OCI-LY1 (cell line): ENCODE measurements around the gene SH3RF3.

ENCODE experiments used
- H2AFZ ChIP-seq: fragments of 200-600 bp; sonication (generic), shearing (Covaris generic); 2 replicates; pipeline ENCODE4 v1.6.0; 2014; ENCODE audit warnings: antibody characterized with exemption, mild to moderate bottlenecking, low read length
- H3F3A ChIP-seq: fragments of 200-600 bp; sonication (generic), shearing (Covaris generic); 2 replicates; pipeline ENCODE4 v1.6.0; 2014; ENCODE audit warnings: mild to moderate bottlenecking, antibody characterized with exemption, low read length, moderate library complexity; ENCODE audit not compliant: insufficient read depth
- H3K27ac ChIP-seq: fragments of 200-600 bp; sonication (generic); 2 replicates; pipeline ENCODE4 v1.5.1; 2014; ENCODE audit warnings: low read length, mixed run types, mild to moderate bottlenecking, low read depth; ENCODE audit not compliant: poor library complexity, severe bottlenecking
- H3K27me3 ChIP-seq: fragments of 200-600 bp; sonication (generic); 2 replicates; pipeline ENCODE4 v1.6.0; 2014; ENCODE audit warnings: antibody characterized with exemption, mild to moderate bottlenecking, low read length, moderate library complexity; ENCODE audit not compliant: insufficient read depth
- H3K36me3 ChIP-seq: fragments of 200-600 bp; sonication (generic); 2 replicates; pipeline ENCODE4 v1.6.1; 2014; ENCODE audit warnings: mild to moderate bottlenecking, antibody characterized with exemption, low read length, moderate library complexity, mixed read lengths; ENCODE audit not compliant: insufficient read depth
- H3K4me1 ChIP-seq: fragments of 200-600 bp; sonication (generic); 2 replicates; pipeline ENCODE4 v1.5.1; 2014; ENCODE audit warnings: mild to moderate bottlenecking, low read length, moderate library complexity; ENCODE audit not compliant: insufficient read depth, severe bottlenecking
- H3K4me2 ChIP-seq: fragments of 200-600 bp; sonication (generic), shearing (Covaris generic); 2 replicates; pipeline ENCODE4 v1.6.1; 2014; ENCODE audit warnings: low read length
- H3K4me3 ChIP-seq: fragments of 200-600 bp; sonication (generic); 2 replicates; pipeline ENCODE4 v1.5.1; 2014; ENCODE audit warnings: low read length, low read depth, mild to moderate bottlenecking, mixed read lengths; ENCODE audit not compliant: poor library complexity, severe bottlenecking
- H3K79me2 ChIP-seq: fragments of 200-600 bp; shearing (Covaris generic); 2 replicates; pipeline ENCODE4 v1.6.1; 2016; ENCODE audit warnings: mixed run types, low read length, mixed read lengths; ENCODE audit not compliant: insufficient read depth
- H3K9ac ChIP-seq: fragments of 200-600 bp; sonication (generic), shearing (Covaris generic); 2 replicates; pipeline ENCODE4 v1.6.1; 2014; ENCODE audit warnings: mild to moderate bottlenecking, low read length, mixed read lengths
- H3K9me2 ChIP-seq: fragments of 200-600 bp; sonication (generic), shearing (Covaris generic); 2 replicates; pipeline ENCODE4 v1.6.1; 2014; ENCODE audit warnings: low read depth, mild to moderate bottlenecking, low read length, mixed read lengths
- H3K9me3 ChIP-seq: fragments of 200-600 bp; shearing (Covaris generic); 2 replicates; pipeline ENCODE4 v1.6.1; 2014; ENCODE audit warnings: low read length, mixed read lengths
- H4K20me1 ChIP-seq: fragments of 200-600 bp; sonication (generic), shearing (Covaris generic); 2 replicates; pipeline ENCODE4 v1.6.0; 2016; ENCODE audit warnings: mild to moderate bottlenecking, low read length; ENCODE audit not compliant: insufficient read depth
- CTCF ChIP-seq: fragments of 200-600 bp; sonication (generic), shearing (Covaris generic); IDR thresholded peaks from 2 replicates; pipeline ENCODE4 v1.5.1; 2017; ENCODE audit warnings: mild to moderate bottlenecking, antibody characterized with exemption, low read length, moderate library complexity, mixed read lengths
- EZH2 ChIP-seq: fragments of 200-600 bp; sonication (generic), shearing (Covaris generic); IDR thresholded peaks from 2 replicates; pipeline ENCODE4 v1.8.0; 2017; ENCODE audit warnings: borderline replicate concordance, mixed run types, mild to moderate bottlenecking, antibody characterized with exemption, low read length, moderate library complexity, mixed read lengths

The SH3RF3 gene

DNA sequence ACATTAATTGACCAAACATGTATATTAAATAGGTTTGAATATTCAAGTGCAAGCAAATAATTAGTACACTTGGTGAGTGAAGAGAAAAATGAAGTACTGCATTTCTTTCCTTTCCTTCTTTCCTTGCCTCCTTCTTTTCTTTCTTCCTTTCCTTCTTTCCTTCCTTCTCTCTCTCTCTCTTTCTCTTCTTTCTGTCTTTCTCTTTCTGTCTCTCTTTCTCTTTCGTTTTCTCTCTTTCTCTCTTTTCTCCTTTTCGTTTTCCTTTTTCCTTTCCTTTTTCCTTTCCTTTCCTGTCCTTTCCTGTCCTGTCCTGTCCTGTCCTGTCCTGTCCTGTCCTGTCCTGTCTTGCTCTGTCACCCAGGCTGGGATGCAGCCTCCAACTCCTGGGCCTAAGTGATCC, 119.6 kb downstream of the SH3RF3 start:
- no peaks in the 10 kb centered on the region for H4K20me1 ChIP-seq
- H3K4me1 ChIP-seq, result no peaks in the 10 kb centered on the region
- no peak overlapping the region for H2AFZ ChIP-seq
- no peak overlapping the region for H3K4me2 ChIP-seq
- TF ChIP-seq CTCF (no peak), EZH2 (no peak)
- no peaks in the 10 kb centered on the region for H3K9me2 ChIP-seq
- no peak overlapping the region for H3K4me3 ChIP-seq
- H3K27me3 ChIP-seq, result no peaks in the 10 kb centered on the region
- H3F3A ChIP-seq, result no peaks in the 10 kb centered on the region
- no peak overlapping the region for H3K9ac ChIP-seq
- no peaks in the 10 kb centered on the region for H3K36me3 ChIP-seq
- H3K79me2 ChIP-seq, result no peaks in the 10 kb centered on the region
- H3K9me3 ChIP-seq, result no peaks in the 10 kb centered on the region
- H3K27ac ChIP-seq, result no peak overlapping the region

DNA sequence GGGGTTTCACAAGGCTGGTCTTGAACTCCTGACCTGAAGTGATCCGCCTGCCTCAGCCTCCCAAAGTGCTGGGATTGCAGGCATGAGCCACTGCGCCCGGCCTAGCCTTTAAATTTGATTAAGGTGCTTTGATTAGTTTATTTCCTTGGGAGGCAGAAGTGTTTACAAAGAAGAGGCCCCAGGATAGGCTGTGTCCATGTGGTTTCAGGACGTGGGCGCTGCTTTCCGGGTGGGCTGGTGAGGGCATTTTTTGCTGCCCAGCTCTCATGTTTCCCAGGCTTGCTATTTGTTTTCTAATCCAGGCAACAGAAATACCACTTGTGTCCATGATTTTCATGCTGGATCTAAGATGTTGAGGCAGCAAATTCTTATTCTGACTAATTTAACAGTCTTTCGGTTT, 124.2 kb downstream of the SH3RF3 start:
- Histone ChIP-seq H3K9me2 (no peaks in the 10 kb centered on the region), H3F3A (no peaks in the 10 kb centered on the region), H3K4me3 (no peak overlapping the region), H3K9ac (no peak overlapping the region), H3K79me2 (no peaks in the 10 kb centered on the region), H3K9me3 (no peaks in the 10 kb centered on the region), H3K4me2 (no peak overlapping the region), H2AFZ (no peak overlapping the region), H4K20me1 (no peaks in the 10 kb centered on the region), H3K27me3 (peaks cover 8% of the 10 kb centered on the region), H3K27ac (no peak overlapping the region), H3K36me3 (no peaks in the 10 kb centered on the region), H3K4me1 (no peaks in the 10 kb centered on the region)
- no peak for TF ChIP-seq CTCF
- no peak for TF ChIP-seq EZH2

GRCh38 chr2:109254174-109254904, 125.3 kb downstream of the SH3RF3 start:
- Histone ChIP-seq H4K20me1 (no peaks in the 10 kb centered on the region), H3K36me3 (no peaks in the 10 kb centered on the region), H3K9me3 (no peaks in the 10 kb centered on the region), H3K9ac (no peak overlapping the region), H3K4me3 (no peak overlapping the region), H3K4me1 (no peaks in the 10 kb centered on the region), H3K27ac (no peak overlapping the region), H3K4me2 (no peak overlapping the region), H3K79me2 (no peaks in the 10 kb centered on the region), H3F3A (no peaks in the 10 kb centered on the region), H3K27me3 (peaks cover 12% of the 10 kb centered on the region), H3K9me2 (no peaks in the 10 kb centered on the region), H2AFZ (no peak overlapping the region)
- no peak for TF ChIP-seq CTCF
- TF ChIP-seq EZH2, result no peak
